T47D (cell line): ENCODE results near the gene B3GALT4.
"Not testable (repeated sequence)": the region's sequence is repeated elsewhere in the genome, so short reads cannot be mapped to it uniquely, and the experiment has no call there.

Source experiments
- DNase-seq, 2 experiments: peaks; one replicate each; pipeline versions ENCODE4 v3.0.0 to v3.0.0-alpha.2; 2011 to 2012; ENCODE audit warnings: low read depth in 1 of 2, low spot score in 1 of 2
- JUND ChIP-seq: IDR thresholded peaks from 2 replicates; pipeline ENCODE4 v1.6.1; 2012; ENCODE audit warnings: low read depth
- in situ Hi-C: cut with HindIII; loops from 2 replicates; pipeline ENCODE4 v1.10.0; 2016; ENCODE audit warnings: low sequenced_read_pairs, low pct_unique_long_range_greater_than_20kb

B3GALT4 gene

DNA sequence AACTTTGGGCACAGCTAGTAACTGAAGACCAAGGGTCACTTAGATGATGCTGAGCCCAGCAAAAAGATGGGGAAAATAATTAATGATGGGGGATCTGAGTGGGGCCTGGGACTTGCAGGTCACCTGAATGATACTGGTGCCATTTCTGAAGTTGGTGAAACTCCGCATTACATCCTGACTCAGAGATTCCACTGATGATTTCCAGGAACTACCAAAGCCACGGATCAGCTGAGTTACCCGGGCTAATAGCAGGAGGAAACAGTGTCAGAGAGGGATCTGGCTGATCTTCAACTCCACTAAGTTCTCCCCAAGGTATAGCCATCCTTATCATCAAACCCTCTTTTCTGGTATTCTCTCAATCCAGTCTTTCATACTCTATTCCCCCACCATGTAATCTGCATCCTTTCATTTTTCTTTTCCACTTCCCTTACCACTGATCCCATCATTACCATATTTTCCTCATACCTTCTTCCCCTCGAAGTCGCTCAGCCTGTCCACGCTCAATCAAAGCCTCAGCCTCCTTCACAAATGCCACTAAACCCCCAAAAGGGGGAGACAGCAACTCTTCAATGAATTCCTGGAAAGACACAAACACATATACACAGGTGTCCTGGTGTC, 25.4 kb upstream of the B3GALT4 start:
- in situ Hi-C loops, result no loop called here
- TF ChIP-seq JUND, result no peak
- DNase-seq, result no peak

DNA sequence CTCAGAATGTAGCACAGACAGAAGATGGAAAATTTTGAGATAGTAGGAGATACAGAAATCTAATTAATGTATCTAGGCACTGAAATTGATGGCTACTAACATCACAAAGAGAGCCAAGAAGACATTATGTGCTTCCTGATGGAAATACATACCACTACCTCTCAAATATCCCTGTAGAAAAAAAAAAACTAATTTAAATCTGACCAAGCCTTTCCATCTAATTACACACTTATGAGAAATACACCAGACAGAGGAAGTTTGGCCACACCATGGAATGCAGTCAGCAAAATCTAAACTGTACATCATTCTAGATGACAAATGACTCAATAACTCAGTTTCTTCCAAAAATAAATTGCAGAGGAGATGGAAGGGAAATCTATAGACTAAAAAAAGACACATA, 24.2 kb upstream of the B3GALT4 start:
- no peak for TF ChIP-seq JUND
- no peak for DNase-seq
- in situ Hi-C loops, result no loop called here

DNA sequence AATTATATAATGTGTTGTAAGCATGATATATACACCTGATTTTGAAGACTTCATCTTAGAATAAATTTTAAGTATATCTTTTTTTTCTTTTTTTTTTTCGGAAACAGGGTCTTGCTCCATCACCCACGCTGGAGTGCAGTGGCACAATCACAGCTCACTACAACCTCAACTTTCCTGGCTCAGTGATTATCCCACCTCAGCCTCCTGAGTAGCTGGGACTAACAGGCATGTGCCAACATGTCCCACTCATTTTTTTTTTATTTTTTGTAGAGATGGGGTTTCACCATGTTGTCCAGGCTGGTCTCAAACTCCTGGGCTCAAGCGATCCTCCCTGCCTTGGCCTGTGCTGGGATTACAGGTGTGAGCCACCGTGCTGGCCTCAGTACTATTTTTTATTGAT, 22.3 kb upstream of the B3GALT4 start:
- DNase-seq, result no peak
- TF ChIP-seq JUND, result no peak
- in situ Hi-C loops, result no loop called here

DNA sequence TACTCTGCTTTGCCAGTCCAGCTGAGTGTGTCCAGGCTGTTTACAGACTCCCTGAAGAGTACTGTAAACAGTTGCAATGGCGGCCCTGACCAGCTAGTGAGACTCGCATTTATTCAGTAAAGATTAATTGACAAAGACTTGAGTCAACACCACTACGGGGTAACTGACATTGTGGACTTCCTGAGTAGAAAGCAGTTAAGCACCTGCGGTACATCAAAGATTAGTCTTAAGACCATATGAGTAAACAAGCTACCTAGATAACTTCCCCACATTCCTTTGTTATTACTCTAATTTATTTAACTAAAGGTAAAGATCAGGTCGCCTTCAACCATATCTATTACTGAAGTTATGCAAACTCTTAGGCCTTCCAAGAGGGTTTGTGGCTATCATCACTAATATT, 17.9 kb upstream of the B3GALT4 start:
- no peak for TF ChIP-seq JUND
- in situ Hi-C loops, result no loop called here

DNA sequence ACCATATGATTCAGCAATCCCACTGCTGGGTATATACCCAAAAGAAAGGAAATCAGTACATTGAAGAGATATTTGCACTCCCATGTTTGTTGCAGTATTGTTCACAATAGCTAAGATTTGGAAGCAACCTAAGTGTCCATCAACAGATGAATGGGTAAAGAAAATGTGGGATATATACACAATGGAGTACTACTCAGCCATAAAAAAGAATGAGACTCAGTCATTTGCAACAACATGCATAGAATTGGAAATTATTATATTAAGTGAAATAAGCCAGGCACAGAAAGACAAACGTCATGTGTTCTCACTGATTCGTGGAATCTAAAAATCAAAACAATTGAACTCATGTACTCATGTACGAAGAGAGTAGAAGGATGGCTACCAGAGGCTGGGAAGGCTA, 14.4 kb upstream of the B3GALT4 start:
- in situ Hi-C loops, DNase-seq: not testable (repeated sequence)

More for the DNA sequence above, 17.9 kb upstream of the B3GALT4 start:
- no peak for DNase-seq

DNA sequence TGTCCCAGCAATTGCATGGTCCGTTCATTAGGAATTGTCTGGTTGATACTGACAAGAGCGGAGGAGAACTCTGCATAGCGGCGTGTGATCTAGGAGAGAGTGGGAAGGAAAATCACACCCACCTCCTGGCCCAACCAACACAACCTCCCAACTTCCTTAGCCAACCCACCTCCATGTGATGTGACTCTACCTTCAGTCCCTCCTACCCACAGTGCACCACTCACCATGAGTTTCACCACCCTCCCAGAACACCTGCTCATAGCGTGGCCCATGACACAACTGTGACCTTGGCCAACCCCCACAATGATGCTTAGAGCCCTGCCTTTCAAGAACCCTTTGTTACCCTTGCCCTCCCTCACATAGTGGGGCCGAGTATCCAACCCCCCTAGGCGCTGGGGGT, 12.9 kb upstream of the B3GALT4 start:
- no peak for DNase-seq
- in situ Hi-C loops, result no loop called here
- no peak for TF ChIP-seq JUND

DNA sequence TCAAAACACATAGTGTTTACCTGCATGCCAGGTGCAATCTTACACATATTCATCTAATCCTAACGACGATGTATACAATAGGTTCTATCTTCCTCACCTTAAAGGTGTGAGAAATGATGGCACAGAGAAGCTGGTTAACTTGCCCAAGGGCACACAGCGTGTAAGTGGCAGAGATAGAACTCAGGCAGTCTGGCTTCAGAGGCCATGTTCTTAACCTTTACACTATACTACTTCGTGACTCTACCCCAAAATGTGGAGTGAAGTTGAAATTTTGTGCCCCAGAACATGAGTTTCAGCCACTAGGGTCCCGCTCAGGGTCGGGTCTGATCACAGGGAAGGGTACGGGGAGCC, 5.8 kb upstream of the B3GALT4 start:
- no peak for DNase-seq
- TF ChIP-seq JUND, result no peak
- in situ Hi-C loops, result no loop called here

DNA sequence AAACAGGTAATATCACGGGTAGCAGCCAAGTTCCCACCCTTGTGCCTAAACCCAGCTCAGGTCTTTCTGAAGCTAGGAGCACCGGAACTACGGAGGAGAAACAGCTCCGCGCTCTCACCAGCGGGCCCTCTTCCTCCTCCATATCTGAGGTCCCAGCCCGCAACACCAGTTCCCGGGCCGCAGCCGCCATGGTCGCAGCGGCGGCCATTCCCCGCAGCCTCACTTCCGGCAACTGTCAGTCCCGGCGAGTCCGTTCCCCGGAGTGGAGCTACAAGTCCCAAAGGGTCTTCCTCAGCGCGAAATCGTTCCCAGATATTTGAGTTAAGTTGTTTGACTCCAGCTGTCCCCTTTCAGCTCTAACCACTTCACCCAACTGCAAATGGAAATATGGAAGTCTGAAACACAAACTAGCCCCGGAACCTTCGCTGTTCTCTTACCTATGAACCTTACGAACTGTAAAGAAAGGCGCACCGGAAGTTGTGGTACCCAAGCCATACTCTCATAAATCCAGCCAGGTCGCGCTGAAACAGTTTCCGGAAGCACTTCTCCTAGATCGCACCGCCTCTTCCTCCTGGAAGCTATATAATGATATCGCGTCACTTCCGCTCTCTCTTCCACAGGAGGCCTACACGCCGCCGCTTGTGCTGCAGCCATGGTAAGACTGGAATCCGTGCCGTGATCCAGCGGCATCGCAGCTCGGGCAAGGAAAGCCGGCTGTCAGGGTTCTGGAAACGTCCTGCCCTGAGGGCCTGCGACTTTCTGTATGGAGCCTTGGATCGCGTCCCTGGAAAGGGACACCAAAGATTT, 5.3 kb upstream of the B3GALT4 start, which contains the start of the genes RPS18 and VPS52:
TSS of gene RPS18 (plus strand) at position 608 of the 807 bp plus-strand sequence. CDS start at position 653, 45 bp downstream.
TSS of gene VPS52 (minus strand) at position 409 of the 807 bp plus-strand sequence. CDS start at position 208, 201 bp downstream.
- DNase-seq, result peak; percentile 82 to 99
- in situ Hi-C loops, result no loop called here
- no peak for TF ChIP-seq JUND

DNA sequence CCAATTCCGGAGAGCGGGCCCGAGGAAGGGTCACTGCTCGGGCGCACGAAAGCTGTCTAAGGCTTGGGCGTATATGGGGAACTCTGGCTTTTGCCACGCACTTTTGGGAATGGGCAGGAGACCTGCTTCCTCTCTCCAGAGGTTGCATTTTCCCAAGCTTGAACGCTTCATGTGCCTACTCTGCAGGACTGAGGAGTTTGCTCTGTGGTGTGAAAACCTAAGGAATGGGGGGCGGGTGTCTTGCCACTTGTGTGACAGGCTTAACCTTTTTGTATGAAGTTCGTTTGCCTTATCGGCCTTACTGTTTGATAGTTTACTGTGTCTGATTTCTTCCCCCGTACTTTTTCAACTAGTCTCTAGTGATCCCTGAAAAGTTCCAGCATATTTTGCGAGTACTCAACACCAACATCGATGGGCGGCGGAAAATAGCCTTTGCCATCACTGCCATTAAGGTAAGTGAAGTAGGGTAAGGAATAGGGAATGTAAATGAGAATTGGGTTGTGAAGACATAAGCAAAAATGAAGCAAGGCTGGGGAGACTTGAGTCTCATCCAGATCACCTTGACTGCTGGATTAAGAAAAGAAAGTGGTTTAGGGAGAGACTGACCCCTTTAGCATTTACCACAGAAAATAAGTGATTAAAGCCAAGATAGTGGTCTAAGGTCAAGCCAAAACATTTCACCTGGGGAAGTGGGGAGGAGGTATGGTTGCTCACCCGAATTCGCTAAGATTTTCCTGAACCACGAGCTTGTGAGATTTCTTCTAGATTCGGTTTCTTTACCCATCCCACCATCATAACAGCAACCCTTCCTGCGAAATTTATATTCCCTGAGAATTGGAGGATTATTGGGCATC, 4.4 kb upstream of the B3GALT4 start:
- TF ChIP-seq JUND, result no peak
- no peak for DNase-seq
- in situ Hi-C loops, result no loop called here

DNA sequence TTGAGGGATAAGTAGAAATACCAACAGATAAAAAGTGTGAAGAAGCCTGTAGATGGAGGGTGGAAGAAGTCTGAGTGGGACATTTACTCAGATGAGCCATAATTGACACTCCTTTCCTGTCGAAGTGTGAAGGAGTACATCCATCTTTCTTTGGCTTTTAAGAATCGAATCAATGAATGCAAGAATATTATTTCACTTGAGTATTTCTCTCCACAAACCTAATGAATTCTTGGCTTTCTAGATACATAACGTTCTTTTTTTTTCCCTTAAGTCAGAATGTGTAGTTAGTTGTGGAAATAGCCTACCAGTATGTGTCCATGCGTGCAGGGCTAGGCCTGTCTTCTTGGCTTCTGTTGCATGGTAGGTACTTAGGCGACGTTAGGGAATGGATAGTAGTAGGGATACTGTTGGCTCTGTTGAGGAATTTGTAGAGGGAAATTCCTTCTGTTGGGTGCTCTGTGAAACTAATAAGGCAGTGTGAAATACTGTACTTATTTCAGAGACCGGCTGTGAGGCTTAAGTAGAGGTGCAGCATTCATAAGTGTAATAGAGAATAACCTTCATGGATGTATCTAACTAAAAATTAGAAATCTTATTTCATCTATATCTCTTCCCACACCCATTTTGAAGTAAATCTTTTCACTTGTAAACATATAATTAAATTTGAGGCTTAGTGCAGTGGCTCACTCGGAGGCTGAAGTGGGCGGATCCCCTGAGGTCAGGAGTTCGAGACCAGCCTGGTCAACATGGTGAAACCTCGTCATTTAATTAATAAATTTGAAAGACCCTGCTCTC, 3.6 kb upstream of the B3GALT4 start:
- in situ Hi-C loops, result no loop called here
- TF ChIP-seq JUND, result no peak
- no peak for DNase-seq

DNA sequence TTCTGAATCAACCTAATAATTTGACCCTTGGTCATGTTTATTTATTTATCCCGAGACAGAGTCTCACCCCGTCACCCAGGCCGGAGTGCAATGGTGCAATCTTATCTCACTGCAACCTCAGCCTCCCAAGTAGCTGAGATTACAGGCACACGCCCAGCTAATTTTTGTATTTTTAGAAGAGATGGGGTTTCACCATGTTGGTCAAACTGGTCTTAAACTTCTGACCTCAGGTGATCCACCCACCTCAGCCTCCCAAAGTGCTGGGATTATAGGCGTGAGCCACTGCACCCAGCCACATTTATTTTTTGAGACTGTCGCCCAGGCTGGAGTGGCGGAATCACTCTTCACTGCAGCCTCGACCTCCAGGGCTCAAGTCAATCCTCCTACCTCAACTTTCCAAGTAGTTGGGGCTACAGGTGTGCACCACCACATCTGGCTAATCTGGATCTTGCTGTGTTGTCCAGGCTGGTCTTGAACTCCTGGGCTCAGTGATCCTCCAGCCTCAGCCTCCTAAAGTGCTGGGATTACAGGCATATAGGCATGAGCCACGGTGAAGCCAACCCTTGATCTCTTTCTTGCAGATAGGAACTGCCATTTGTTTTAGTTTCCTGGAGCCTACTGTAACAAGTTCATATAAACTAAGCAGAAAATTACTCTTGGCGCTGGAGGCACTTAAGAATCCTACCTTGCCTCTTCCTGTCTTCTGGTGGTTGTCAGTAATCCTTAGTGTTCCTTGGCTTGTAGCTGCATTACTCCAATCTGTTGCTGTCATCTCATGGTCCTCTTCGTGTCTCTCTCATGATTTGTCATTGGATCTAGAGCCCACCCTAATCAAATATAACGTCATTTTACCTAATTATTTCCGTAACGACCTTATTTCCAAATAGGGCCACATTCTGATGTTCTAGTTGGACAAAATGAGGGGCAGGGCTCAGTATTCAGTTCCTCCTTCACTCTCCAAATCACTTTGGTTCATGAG, 2.7 kb upstream of the B3GALT4 start:
- in situ Hi-C loops, result no loop called here
- no peak for DNase-seq
- no peak for TF ChIP-seq JUND

DNA sequence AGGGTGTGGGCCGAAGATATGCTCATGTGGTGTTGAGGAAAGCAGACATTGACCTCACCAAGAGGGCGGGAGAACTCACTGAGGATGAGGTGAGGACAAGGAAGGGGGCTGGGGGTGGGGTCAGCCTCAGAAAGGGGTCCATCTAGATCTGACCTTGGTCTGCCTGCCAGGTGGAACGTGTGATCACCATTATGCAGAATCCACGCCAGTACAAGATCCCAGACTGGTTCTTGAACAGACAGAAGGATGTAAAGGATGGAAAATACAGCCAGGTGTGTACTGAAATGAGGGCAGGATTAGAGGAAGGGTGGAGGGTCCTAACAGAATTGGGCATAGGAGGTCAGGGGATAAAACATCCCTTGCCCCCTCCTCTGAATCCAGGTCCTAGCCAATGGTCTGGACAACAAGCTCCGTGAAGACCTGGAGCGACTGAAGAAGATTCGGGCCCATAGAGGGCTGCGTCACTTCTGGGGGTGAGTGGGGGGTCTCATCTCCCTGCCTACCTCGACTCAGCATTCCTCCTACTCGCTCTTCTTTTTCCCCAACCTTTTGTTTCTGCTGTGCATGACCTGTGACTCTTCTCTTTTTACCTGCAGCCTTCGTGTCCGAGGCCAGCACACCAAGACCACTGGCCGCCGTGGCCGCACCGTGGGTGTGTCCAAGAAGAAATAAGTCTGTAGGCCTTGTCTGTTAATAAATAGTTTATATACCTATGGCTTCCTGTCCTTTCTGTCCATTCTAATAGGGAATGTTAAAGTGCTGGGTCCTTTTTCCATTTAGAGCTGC, 935 bp upstream of the B3GALT4 start:
- DNase-seq, in situ Hi-C loops: not testable (repeated sequence)
